CD14-positive monocyte (primary cell): ENCODE results near the gene C10orf67. TPM values are rescaled to one million over a fixed set of nuclear protein-coding genes. Genes with fewer than 3 reads are reported as not detected.

ENCODE experiments used
- DNase-seq, 3 donors: peaks; one replicate each; pipeline ENCODE4 v3.0.0-alpha.2; 2011 to 2022
- H2AFZ ChIP-seq: 2 replicates; pipeline ENCODE4 v1.6.0; 2012; ENCODE audit warnings: mild to moderate bottlenecking, low read depth, low read length, inconsistent platforms; ENCODE audit not compliant: insufficient read depth, poor library complexity, severe bottlenecking
- H3K27ac ChIP-seq, 2 donors: 1 replicate in 1 of 2; 2 replicates in 1 of 2; pipeline ENCODE4 v1.5.1; 2012 to 2013; ENCODE audit warnings: low read length in 2 of 2, control low read depth in 1 of 2, inconsistent platforms in 1 of 2, low read depth in 1 of 2, mild to moderate bottlenecking in 1 of 2
- H3K27me3 ChIP-seq, 2 donors: one replicate each; pipeline versions ENCODE4 v1.6.0 to v1.6.1; 2011 to 2013; ENCODE audit warnings: low read length in 2 of 2; ENCODE audit not compliant: control insufficient read depth in 2 of 2, insufficient read depth in 2 of 2
- H3K36me3 ChIP-seq, 2 donors: replicated peaks in 1 of 2; 1 replicate in 1 of 2; 2 replicates in 1 of 2; pipeline versions ENCODE4 v1.5.1 to v1.6.1; 2012 to 2013; ENCODE audit warnings: low read length in 2 of 2, control low read depth in 1 of 2, inconsistent platforms in 1 of 2, mild to moderate bottlenecking in 1 of 2; ENCODE audit not compliant: insufficient read depth in 2 of 2, control insufficient read depth in 1 of 2
- H3K4me1 ChIP-seq, 2 donors: 1 replicate in 1 of 2; 2 replicates in 1 of 2; pipeline versions ENCODE4 v1.5.1 to v1.6.1; 2012 to 2013; ENCODE audit warnings: low read length in 2 of 2, control low read depth in 1 of 2, inconsistent platforms in 1 of 2, mild to moderate bottlenecking in 1 of 2, moderate library complexity in 1 of 2; ENCODE audit not compliant: insufficient read depth in 2 of 2, control insufficient read depth in 1 of 2
- H3K4me2 ChIP-seq: replicated peaks from 2 replicates; pipeline ENCODE3; 2012; ENCODE audit warnings: low read length, moderate library complexity, mild to moderate bottlenecking; ENCODE audit not compliant: poor library complexity, severe bottlenecking; ENCODE audit errors: extremely low read depth
- H3K4me3 ChIP-seq, 3 experiments: fragments of 200-600 bp in 1 of 3; sonication (generic) in 1 of 3; replicated peaks in 1 of 3; 1 replicate in 2 of 3; 2 replicates in 1 of 3; pipeline ENCODE4 v1.5.1; 2011 to 2013; ENCODE audit warnings: low read length in 3 of 3, mild to moderate bottlenecking in 3 of 3, control low read depth in 2 of 3, low read depth in 2 of 3, inconsistent platforms in 1 of 3, moderate library complexity in 1 of 3
- H3K79me2 ChIP-seq: 2 replicates; pipeline ENCODE4 v1.6.0; 2012; ENCODE audit warnings: mild to moderate bottlenecking, control low read depth, inconsistent platforms, low read length, moderate library complexity; ENCODE audit not compliant: insufficient read depth
- H3K9ac ChIP-seq: 2 replicates; pipeline ENCODE4 v1.6.0; 2017; ENCODE audit warnings: low read length, mild to moderate bottlenecking; ENCODE audit not compliant: insufficient read depth, poor library complexity, severe bottlenecking
- H3K9me3 ChIP-seq, 2 donors: replicated peaks in 1 of 2; 1 replicate in 1 of 2; 2 replicates in 1 of 2; pipeline versions ENCODE4 v1.5.1 to v1.6.1; 2012 to 2013; ENCODE audit warnings: low read length in 2 of 2, control low read depth in 1 of 2; ENCODE audit not compliant: control insufficient read depth in 1 of 2, insufficient read depth in 1 of 2
- H4K20me1 ChIP-seq: 2 replicates; pipeline ENCODE4 v1.6.0; 2012; ENCODE audit warnings: mild to moderate bottlenecking, low read length, control low read depth, moderate library complexity; ENCODE audit not compliant: insufficient read depth
- H3K27ac Mint-ChIP-seq, 7 donors: one replicate each; pipeline ENCODE4 v1.8.0; 2020; ENCODE audit warnings: mild to moderate bottlenecking in 7 of 7, mixed read lengths in 7 of 7, moderate library complexity in 6 of 7, inconsistent platforms in 2 of 7
- H3K27me3 Mint-ChIP-seq, 3 donors: one replicate each; pipeline ENCODE4 v1.8.0; 2021 to 2022; ENCODE audit warnings: low read depth in 3 of 3, mild to moderate bottlenecking in 3 of 3, mixed read lengths in 3 of 3, moderate library complexity in 3 of 3, inconsistent platforms in 1 of 3
- H3K36me3 Mint-ChIP-seq, 2 donors: one replicate each; pipeline ENCODE4 v1.8.0; 2020; ENCODE audit warnings: mixed read lengths in 2 of 2, inconsistent platforms in 1 of 2, mild to moderate bottlenecking in 1 of 2
- H3K4me1 Mint-ChIP-seq: one replicate; pipeline ENCODE4 v1.8.0; 2020; ENCODE audit warnings: mild to moderate bottlenecking, mixed read lengths
- H3K4me3 Mint-ChIP-seq, 2 donors: one replicate each; pipeline ENCODE4 v1.8.0; 2020; ENCODE audit warnings: mild to moderate bottlenecking in 2 of 2, mixed read lengths in 2 of 2, moderate library complexity in 1 of 2
- H3K9me3 Mint-ChIP-seq, 7 donors: one replicate each; pipeline ENCODE4 v1.8.0; 2020 to 2022; ENCODE audit warnings: mixed read lengths in 7 of 7, mild to moderate bottlenecking in 6 of 7, moderate library complexity in 6 of 7, inconsistent platforms in 2 of 7
- CTCF ChIP-seq: fragments of 200-600 bp; IDR thresholded peaks from one replicate; pipeline ENCODE4 v1.8.0; 2022; ENCODE audit warnings: antibody characterized with exemption, mild to moderate bottlenecking
- WGBS: methylation state at CpG from one replicate; pipeline ENCODE4 v1.1.5; 2013; ENCODE audit warnings: missing lambda C conversion rate; ENCODE audit not compliant: insufficient coverage; 5-methylcytosine and 5-hydroxymethylcytosine counted together
- intact Hi-C, 2 donors: fragments of 100-400 bp; cut with micrococcal nuclease; formaldehyde crosslinking; loops; one replicate each; pipeline versions ENCODE4 v1.15.0 to v1.15.1; 2023
- polyA plus RNA-seq, 3 donors: library from polyadenylated mRNA; depleted of rRNA in 1 of 3; unstranded in 2 of 3; stranded (reverse) in 1 of 3; fragments of 300-500 nt in 2 of 3; fragments of >200 nt in 1 of 3; fragmentation: Illumina TruSeq in 2 of 3; gene quantifications; 1 replicate in 2 of 3; 2 replicates in 1 of 3; pipeline ENCODE4 v1.2.3, GENCODE V29; 2012 to 2021

The C10orf67 gene
- polyA plus RNA-seq, 3 donors = not detected

GRCh38 chr10:23294638-23295247 is 49.9 kb downstream of the C10orf67 start:
- H3K9me3 Mint-ChIP-seq = peaks cover 0 to 4% (median 0%) of the 10 kb centered on the region in 7 donors
- peaks cover 0 to 6% of the 10 kb centered on the region in 2 donors for H3K27me3 ChIP-seq
- no CpG with 5 or more reads among the region's 5 CpGs for WGBS
- no peaks in the 10 kb centered on the region for H3K4me1 Mint-ChIP-seq
- no peaks in the 10 kb centered on the region for H4K20me1 ChIP-seq
- H3K36me3 ChIP-seq = no peaks in the 10 kb centered on the region
- no peaks in the 10 kb centered on the region for H3K9me3 ChIP-seq
- H3K27ac ChIP-seq = no peak overlapping the region
- H3K9ac ChIP-seq = no peak overlapping the region
- H3K79me2 ChIP-seq = no peaks in the 10 kb centered on the region
- H3K4me3 Mint-ChIP-seq = no peak overlapping the region
- no peak for DNase-seq
- peak; percentile 10 for TF ChIP-seq CTCF
- H3K4me3 ChIP-seq = no peak overlapping the region
- H3K4me1 ChIP-seq = no peaks in the 10 kb centered on the region
- no peak overlapping the region for H3K27ac Mint-ChIP-seq
- intact Hi-C loops = no loop called here
- H3K4me2 ChIP-seq = no peak overlapping the region
- H3K27me3 Mint-ChIP-seq = peaks cover 4 to 20% (median 9%) of the 10 kb centered on the region in 3 donors
- no peaks in the 10 kb centered on the region for H3K36me3 Mint-ChIP-seq
- H2AFZ ChIP-seq = no peak overlapping the region

GRCh38 chr10:23293973-23294590 is 50.5 kb downstream of the C10orf67 start:
- WGBS = no CpG with 5 or more reads among the region's 4 CpGs
- no peak overlapping the region for H3K4me3 ChIP-seq
- H3K9ac ChIP-seq = no peak overlapping the region
- H3K4me1 ChIP-seq = no peaks in the 10 kb centered on the region
- TF ChIP-seq CTCF = no peak
- H3K27me3 ChIP-seq = peaks cover 0 to 6% of the 10 kb centered on the region in 2 donors
- no peak overlapping the region for H3K27ac ChIP-seq
- H3K4me3 Mint-ChIP-seq = peak overlapping the region in 1 of 2 donors; percentile 39
- H2AFZ ChIP-seq = no peak overlapping the region
- DNase-seq = no peak
- no peaks in the 10 kb centered on the region for H3K36me3 Mint-ChIP-seq
- no peak overlapping the region for H3K4me2 ChIP-seq
- H3K79me2 ChIP-seq = no peaks in the 10 kb centered on the region
- intact Hi-C loops = no loop called here
- peak overlapping the region in 1 of 7 donors; percentile 67 for H3K27ac Mint-ChIP-seq
- H3K36me3 ChIP-seq = no peaks in the 10 kb centered on the region
- peaks cover 0 to 4% (median 0%) of the 10 kb centered on the region in 7 donors for H3K9me3 Mint-ChIP-seq
- H3K27me3 Mint-ChIP-seq = peaks cover 4 to 20% (median 9%) of the 10 kb centered on the region in 3 donors
- H4K20me1 ChIP-seq = no peaks in the 10 kb centered on the region
- H3K4me1 Mint-ChIP-seq = no peaks in the 10 kb centered on the region
- H3K9me3 ChIP-seq = no peaks in the 10 kb centered on the region
